Psoas muscle (tissue), 8 donors: ENCODE measurements around the gene STARD10. TPM values are rescaled to one million over a fixed set of nuclear protein-coding genes. Genes with fewer than 3 reads are reported as not detected.

Experiments
- ATAC-seq, 4 donors: fragments of 200-7000 bp; cut with Tn5 transposase; one replicate each; pipeline ENCODE4 v1.9.1; 2020; ENCODE audit warnings: moderate library complexity in 3 of 4, mild to moderate bottlenecking in 2 of 4
- DNase-seq, 2 donors: peaks; one replicate each; pipeline ENCODE4 v3.0.0-alpha.2; 2020
- H3K27ac ChIP-seq: fragments of 200-600 bp; one replicate; pipeline ENCODE4 v1.8.0; 2022
- H3K27me3 ChIP-seq, 3 donors: fragments of 200-600 bp in 1 of 3; one replicate each; pipeline versions ENCODE4 v1.6.1 to v1.8.0; 2013 to 2022; ENCODE audit warnings: low read length in 2 of 3, mild to moderate bottlenecking in 2 of 3, moderate library complexity in 1 of 3; ENCODE audit not compliant: insufficient read depth in 3 of 3
- H3K36me3 ChIP-seq, 2 donors: fragments of 200-600 bp in 1 of 2; one replicate each; pipeline versions ENCODE4 v1.6.1 to v1.8.0; 2013 to 2022; ENCODE audit warnings: low read depth in 1 of 2, mild to moderate bottlenecking in 1 of 2, moderate library complexity in 1 of 2; ENCODE audit not compliant: insufficient read depth in 1 of 2
- H3K4me1 ChIP-seq: fragments of 200-600 bp; one replicate; pipeline ENCODE4 v1.8.0; 2022
- H3K4me3 ChIP-seq: fragments of 200-600 bp; one replicate; pipeline ENCODE4 v1.8.0; 2022; ENCODE audit warnings: mild to moderate bottlenecking
- H3K9me3 ChIP-seq: fragments of 200-600 bp; one replicate; pipeline ENCODE4 v1.8.0; 2022
- CTCF ChIP-seq: fragments of 200-600 bp; IDR thresholded peaks from one replicate; pipeline ENCODE4 v1.8.0; 2022; ENCODE audit warnings: antibody characterized with exemption
- whole genome bisulfite sequencing, 3 donors: extraction: QIAGEN DNeasy Blood & Tissue Kit; methylation state at CpG; one replicate each; pipeline versions ENCODE4 v1.1.6 to v1.1.7; 2013; 5-methylcytosine and 5-hydroxymethylcytosine counted together
- intact Hi-C, 2 donors: fragments of 100-400 bp; cut with DNase I; formaldehyde crosslinking; loops; one replicate each; pipeline versions ENCODE4 v1.11.0 to v1.14.2; 2022
- polyA plus RNA-seq, 3 donors: library from polyadenylated mRNA; stranded (reverse); fragments of 200-250 nt; gene quantifications; one replicate each; pipeline ENCODE4 v1.2.3, GENCODE V29; 2013
- total RNA-seq, 4 donors: library from RNA; stranded (reverse); fragmentation: NEBNext Ultra II Directional in 2 of 4; extraction: Animal tissue kit (Norgen Biotek cat#: 25700) in 2 of 4; gene quantifications; one replicate each; pipeline versions ENCODE4 v1.2.1 to v1.2.4, GENCODE V29; 2021 to 2023
- donor health status: healthy with polysubstance abuse.
- donor health status: DM: no; HTN: no; CAD: no; lungs with moderate emphysema.
- donor health status: Bipolar disorder and iron deficiency.
- donor health status: healthy.
- donor health status: DM: yes; HTN: yes; CAD: no.
- donor health status: DM: no; HTN: no; CAD: no.
- donor health status: DM: no; HTN: no; CAD: no.
- donor health status: DM: yes; HTN: yes; CAD: no.

Gene STARD10
- total and polyA plus RNA-seq, 7 donors = 18.6 to 99.9 (median 57.3) TPM

GRCh38 chr11:72826942-72827480, 33.2 kb upstream of the STARD10 start:
- no peak overlapping the region for H3K27ac ChIP-seq
- 85 to 93% (median 85%) methylated on average over 8 of the region's 8 CpGs for WGBS, 3 donors
- no peaks in the 10 kb centered on the region for H3K9me3 ChIP-seq
- ATAC-seq = no peak
- DNase-seq = no peak
- TF ChIP-seq CTCF = no peak
- intact Hi-C loops = loop anchor here in 1 of 2 donors (5.0 kb wide), 1 partner anchor 420 kb away; no protein-coding TSS in a partner anchor
- no peaks in the 10 kb centered on the region for H3K36me3 ChIP-seq
- H3K4me1 ChIP-seq = peaks cover 10% of the 10 kb centered on the region
- no peaks in the 10 kb centered on the region for H3K27me3 ChIP-seq
- H3K4me3 ChIP-seq = no peak overlapping the region

DNA sequence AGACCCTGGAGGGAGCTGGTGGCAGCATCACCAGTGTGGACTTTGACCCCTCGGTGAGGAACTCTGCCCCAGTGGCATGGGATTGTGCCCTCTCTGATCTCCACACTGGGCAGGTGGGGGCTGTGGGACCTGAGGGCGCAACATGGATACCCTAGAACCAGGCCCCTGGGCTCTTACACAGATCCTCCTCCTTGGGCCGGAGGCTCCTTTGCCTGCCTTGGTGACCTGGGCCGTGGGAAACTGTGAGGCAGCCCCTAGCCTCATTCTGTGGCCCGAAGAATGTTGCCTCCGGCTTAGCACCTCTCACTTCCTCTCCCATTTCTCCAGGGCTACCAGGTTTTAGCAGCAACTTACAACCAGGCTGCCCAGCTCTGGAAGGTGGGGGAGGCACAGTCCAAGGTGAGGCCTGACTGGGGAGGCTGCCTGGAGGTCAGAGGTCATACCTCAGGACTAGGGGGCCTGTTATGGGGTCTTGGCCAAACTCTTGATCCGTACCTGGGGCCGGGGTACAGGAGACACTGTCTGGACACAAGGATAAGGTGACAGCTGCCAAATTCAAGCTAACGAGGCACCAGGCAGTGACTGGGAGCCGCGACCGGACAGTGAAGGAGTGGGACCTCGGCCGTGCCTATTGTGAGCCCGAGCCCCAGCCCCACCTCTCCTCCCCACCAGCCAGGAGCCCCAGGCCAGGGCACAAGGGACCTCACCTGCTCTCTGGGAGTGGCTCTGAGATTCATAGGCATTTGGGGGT, 32.5 kb upstream of the STARD10 start:
- WGBS, 3 donors = 88 to 91% (median 89%) methylated on average over 15 of the region's 15 CpGs
- no peaks in the 10 kb centered on the region for H3K36me3 ChIP-seq
- H3K27ac ChIP-seq = no peak overlapping the region
- H3K27me3 ChIP-seq = no peaks in the 10 kb centered on the region
- H3K4me1 ChIP-seq = peaks cover 4% of the 10 kb centered on the region
- intact Hi-C loops = loop anchor here in 1 of 2 donors (5.0 kb wide), 1 partner anchor 421 kb away; no protein-coding TSS in a partner anchor
- TF ChIP-seq CTCF = no peak
- no peak overlapping the region for H3K4me3 ChIP-seq
- ATAC-seq (no peak), DNase-seq (no peak)
- no peaks in the 10 kb centered on the region for H3K9me3 ChIP-seq

DNA sequence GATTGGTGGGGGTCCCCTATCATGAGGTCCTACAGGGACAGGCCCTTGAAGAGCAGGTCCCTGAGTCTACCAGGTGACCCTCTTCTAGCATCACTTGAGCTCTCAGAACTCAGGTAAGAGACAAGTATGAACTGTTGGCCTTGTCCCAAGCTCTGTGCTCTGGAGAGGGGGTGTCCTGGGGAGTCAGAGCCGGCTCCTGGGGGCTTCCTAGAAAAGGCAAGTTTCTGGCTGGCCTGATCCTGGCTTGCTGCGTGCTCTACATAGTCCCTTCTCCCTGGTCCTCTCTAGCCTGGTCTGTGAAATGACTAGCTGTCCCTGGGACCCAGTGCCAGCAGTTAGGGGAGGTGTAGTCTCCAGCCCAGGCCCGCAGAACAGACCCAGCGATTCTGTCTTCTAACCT, 31.8 kb upstream of the STARD10 start:
- intact Hi-C loops = loop anchor here in 1 of 2 donors (5.0 kb wide), 1 partner anchor 422 kb away; no protein-coding TSS in a partner anchor
- ATAC-seq (no peak), DNase-seq (no peak)
- Histone ChIP-seq H3K4me1 (no peaks in the 10 kb centered on the region), H3K36me3 (no peaks in the 10 kb centered on the region), H3K27ac (no peak overlapping the region), H3K27me3 (no peaks in the 10 kb centered on the region), H3K9me3 (no peaks in the 10 kb centered on the region), H3K4me3 (no peak overlapping the region)
- TF ChIP-seq CTCF = no peak
- WGBS, 3 donors = 61 to 69% (median 69%) methylated on average over 4 of the region's 4 CpGs

- H3K36me3 ChIP-seq = no peaks in the 10 kb centered on the region
- no peak for TF ChIP-seq CTCF
- H3K9me3 ChIP-seq = no peaks in the 10 kb centered on the region
- no peaks in the 10 kb centered on the region for H3K4me1 ChIP-seq
- no peak overlapping the region for H3K27ac ChIP-seq
- intact Hi-C loops = loop anchor here in 1 of 2 donors (5.0 kb wide), 1 partner anchor 422 kb away; no protein-coding TSS in a partner anchor
- 72 to 81% (median 76%) methylated on average over 13 to 15 of the region's 15 CpGs for WGBS, 3 donors
- ATAC-seq = no peak
- H3K27me3 ChIP-seq = no peaks in the 10 kb centered on the region
- no peak for DNase-seq
- no peak overlapping the region for H3K4me3 ChIP-seq
These were observed 31.1 kb upstream of the STARD10 start for GRCh38 chr11:72824811-72825505.
